Measurements from ENCODE around the gene MAOA.

The MAOA gene

GRCh38 chrX:43702660-43703059 is 46.6 kb downstream of the MAOA start:
- Histone ChIP-seq H3K79me1 (ENCODE audit: low read depth, low read length) (no peaks in the 10 kb centered on the region), H4K8ac (ENCODE audit: low read depth, low read length) (no peak overlapping the region), H2BK15ac (ENCODE audit: low read length) (no peak overlapping the region), H2AFZ (ENCODE audit: low read length) (no peak overlapping the region), H3K4me3 (ENCODE audit: low read length in 2 of 2) (no peak overlapping the region), H3K4me1 (ENCODE audit: control insufficient read depth in 2 of 2, insufficient read depth in 1 of 2, low read depth in 1 of 2, low read length in 2 of 2) (peaks cover 8 to 19% of the 10 kb centered on the region in 2 donors), H2AK5ac (ENCODE audit: low read depth, low read length) (no peak overlapping the region), H3K4me2 (ENCODE audit: insufficient read depth, low read length, poor library complexity, severe bottlenecking) (no peak overlapping the region), H2BK120ac (ENCODE audit: low read depth, low read length) (no peak overlapping the region), H2BK12ac (ENCODE audit: low read length) (no peak overlapping the region), H3K4ac (ENCODE audit: low read length) (no peak overlapping the region), H3K9me3 (replicated peaks in 1 of 2; ENCODE audit: control insufficient read depth in 2 of 2, insufficient read depth in 1 of 2, low read depth in 1 of 2, low read length in 2 of 2) (no peaks in the 10 kb centered on the region), H3K27me3 (ENCODE audit: control insufficient read depth in 3 of 3, insufficient read depth in 3 of 3, low read depth in 1 of 3, low read length in 3 of 3) (no peaks in the 10 kb centered on the region), H4K91ac (ENCODE audit: low read depth, low read length, poor library complexity) (no peak overlapping the region), H3K18ac (ENCODE audit: low read length) (no peak overlapping the region), H3K36me3 (replicated peaks in 1 of 2; ENCODE audit: control insufficient read depth in 2 of 2, insufficient read depth in 2 of 2, low read length in 2 of 2) (no peaks in the 10 kb centered on the region), H3K9ac (ENCODE audit: low read depth, low read length, poor library complexity) (no peak overlapping the region), H3K14ac (ENCODE audit: low read length) (no peak overlapping the region), H3K23ac (ENCODE audit: low read depth, low read length, poor library complexity) (no peak overlapping the region), H3K27ac (replicated peaks; ENCODE audit: low read length) (no peak overlapping the region), H2BK5ac (ENCODE audit: low read length) (no peak overlapping the region)
- DNase-seq (ENCODE audit: low spot score): no peak
- WGBS, 2 donors (ENCODE audit: extremely low coverage in 2 of 2, insufficient read length in 2 of 2, insufficient replicate concordance in 1 of 2): no CpG with 5 or more reads among the region's 2 CpGs

GRCh38 chrX:43703211-43703791 is 47.2 kb downstream of the MAOA start:
- H3K36me3 ChIP-seq (replicated peaks in 1 of 2; ENCODE audit: control insufficient read depth in 2 of 2, insufficient read depth in 2 of 2, low read length in 2 of 2): no peaks in the 10 kb centered on the region
- H3K4me2 ChIP-seq (ENCODE audit: insufficient read depth, low read length, poor library complexity, severe bottlenecking): no peak overlapping the region
- H3K14ac ChIP-seq (ENCODE audit: low read length): no peak overlapping the region
- H3K79me1 ChIP-seq (ENCODE audit: low read depth, low read length): no peaks in the 10 kb centered on the region
- no CpG with 5 or more reads among the region's 4 CpGs for WGBS, 2 donors (ENCODE audit: extremely low coverage in 2 of 2, insufficient read length in 2 of 2, insufficient replicate concordance in 1 of 2)
- no peak overlapping the region for H3K4me3 ChIP-seq (ENCODE audit: low read length in 2 of 2)
- H3K4me1 ChIP-seq (ENCODE audit: control insufficient read depth in 2 of 2, insufficient read depth in 1 of 2, low read depth in 1 of 2, low read length in 2 of 2): peaks cover 8 to 19% of the 10 kb centered on the region in 2 donors
- no peak overlapping the region for H2AFZ ChIP-seq (ENCODE audit: low read length)
- H2BK12ac ChIP-seq (ENCODE audit: low read length): no peak overlapping the region
- H2BK5ac ChIP-seq (ENCODE audit: low read length): no peak overlapping the region
- no peak overlapping the region for H3K4ac ChIP-seq (ENCODE audit: low read length)
- no peak overlapping the region for H2BK15ac ChIP-seq (ENCODE audit: low read length)
- H2BK120ac ChIP-seq (ENCODE audit: low read depth, low read length): no peak overlapping the region
- H3K9me3 ChIP-seq (replicated peaks in 1 of 2; ENCODE audit: control insufficient read depth in 2 of 2, insufficient read depth in 1 of 2, low read depth in 1 of 2, low read length in 2 of 2): no peaks in the 10 kb centered on the region
- H4K91ac ChIP-seq (ENCODE audit: low read depth, low read length, poor library complexity): no peak overlapping the region
- DNase-seq (ENCODE audit: low spot score): no peak
- H3K23ac ChIP-seq (ENCODE audit: low read depth, low read length, poor library complexity): no peak overlapping the region
- no peak overlapping the region for H3K9ac ChIP-seq (ENCODE audit: low read depth, low read length, poor library complexity)
- no peak overlapping the region for H3K18ac ChIP-seq (ENCODE audit: low read length)
- H2AK5ac ChIP-seq (ENCODE audit: low read depth, low read length): no peak overlapping the region
- no peak overlapping the region for H3K27ac ChIP-seq (replicated peaks; ENCODE audit: low read length)
- H3K27me3 ChIP-seq (ENCODE audit: control insufficient read depth in 3 of 3, insufficient read depth in 3 of 3, low read depth in 1 of 3, low read length in 3 of 3): no peaks in the 10 kb centered on the region
- no peak overlapping the region for H4K8ac ChIP-seq (ENCODE audit: low read depth, low read length)

GRCh38 chrX:43706786-43707370 is 50.8 kb downstream of the MAOA start:
- Histone ChIP-seq H3K4me2 (ENCODE audit: insufficient read depth, low read length, poor library complexity, severe bottlenecking) (no peak overlapping the region), H3K18ac (ENCODE audit: low read length) (no peak overlapping the region), H3K4ac (ENCODE audit: low read length) (no peak overlapping the region), H3K9me3 (replicated peaks in 1 of 2; ENCODE audit: control insufficient read depth in 2 of 2, insufficient read depth in 1 of 2, low read depth in 1 of 2, low read length in 2 of 2) (no peaks in the 10 kb centered on the region), H4K8ac (ENCODE audit: low read depth, low read length) (no peak overlapping the region), H2BK120ac (ENCODE audit: low read depth, low read length) (no peak overlapping the region), H2BK12ac (ENCODE audit: low read length) (no peak overlapping the region), H3K79me1 (ENCODE audit: low read depth, low read length) (no peaks in the 10 kb centered on the region), H3K9ac (ENCODE audit: low read depth, low read length, poor library complexity) (no peak overlapping the region), H2AFZ (ENCODE audit: low read length) (no peak overlapping the region), H3K4me3 (ENCODE audit: low read length in 2 of 2) (no peak overlapping the region), H2BK5ac (ENCODE audit: low read length) (no peak overlapping the region), H3K36me3 (replicated peaks in 1 of 2; ENCODE audit: control insufficient read depth in 2 of 2, insufficient read depth in 2 of 2, low read length in 2 of 2) (no peaks in the 10 kb centered on the region), H3K27ac (replicated peaks; ENCODE audit: low read length) (no peak overlapping the region), H3K23ac (ENCODE audit: low read depth, low read length, poor library complexity) (no peak overlapping the region), H3K14ac (ENCODE audit: low read length) (no peak overlapping the region), H2AK5ac (ENCODE audit: low read depth, low read length) (no peak overlapping the region), H2BK15ac (ENCODE audit: low read length) (no peak overlapping the region), H3K4me1 (ENCODE audit: control insufficient read depth in 2 of 2, insufficient read depth in 1 of 2, low read depth in 1 of 2, low read length in 2 of 2) (peaks cover 3 to 5% of the 10 kb centered on the region in 2 donors), H4K91ac (ENCODE audit: low read depth, low read length, poor library complexity) (no peak overlapping the region), H3K27me3 (ENCODE audit: control insufficient read depth in 3 of 3, insufficient read depth in 3 of 3, low read depth in 1 of 3, low read length in 3 of 3) (no peaks in the 10 kb centered on the region)
- no CpG with 5 or more reads among the region's 2 CpGs for WGBS, 2 donors (ENCODE audit: extremely low coverage in 2 of 2, insufficient read length in 2 of 2, insufficient replicate concordance in 1 of 2)
- DNase-seq (ENCODE audit: low spot score): no peak

- Histone ChIP-seq H2AK5ac (ENCODE audit: low read depth, low read length) (no peak overlapping the region), H3K14ac (ENCODE audit: low read length) (no peak overlapping the region), H2BK5ac (ENCODE audit: low read length) (no peak overlapping the region), H3K4me3 (ENCODE audit: low read length in 2 of 2) (no peak overlapping the region), H2BK12ac (ENCODE audit: low read length) (no peak overlapping the region), H3K4ac (ENCODE audit: low read length) (no peak overlapping the region), H4K8ac (ENCODE audit: low read depth, low read length) (no peak overlapping the region), H3K79me1 (ENCODE audit: low read depth, low read length) (no peaks in the 10 kb centered on the region), H2BK15ac (ENCODE audit: low read length) (no peak overlapping the region), H3K27ac (replicated peaks; ENCODE audit: low read length) (no peak overlapping the region), H3K4me2 (ENCODE audit: insufficient read depth, low read length, poor library complexity, severe bottlenecking) (no peak overlapping the region), H3K36me3 (replicated peaks in 1 of 2; ENCODE audit: control insufficient read depth in 2 of 2, insufficient read depth in 2 of 2, low read length in 2 of 2) (no peaks in the 10 kb centered on the region), H3K4me1 (ENCODE audit: control insufficient read depth in 2 of 2, insufficient read depth in 1 of 2, low read depth in 1 of 2, low read length in 2 of 2) (peaks cover 0 to 3% of the 10 kb centered on the region in 2 donors), H2BK120ac (ENCODE audit: low read depth, low read length) (no peak overlapping the region), H3K27me3 (ENCODE audit: control insufficient read depth in 3 of 3, insufficient read depth in 3 of 3, low read depth in 1 of 3, low read length in 3 of 3) (no peaks in the 10 kb centered on the region), H3K9ac (ENCODE audit: low read depth, low read length, poor library complexity) (no peak overlapping the region), H3K23ac (ENCODE audit: low read depth, low read length, poor library complexity) (no peak overlapping the region), H3K9me3 (replicated peaks in 1 of 2; ENCODE audit: control insufficient read depth in 2 of 2, insufficient read depth in 1 of 2, low read depth in 1 of 2, low read length in 2 of 2) (no peaks in the 10 kb centered on the region), H4K91ac (ENCODE audit: low read depth, low read length, poor library complexity) (no peak overlapping the region), H2AFZ (ENCODE audit: low read length) (no peak overlapping the region), H3K18ac (ENCODE audit: low read length) (no peak overlapping the region)
- no peak for DNase-seq (ENCODE audit: low spot score)
- no CpG with 5 or more reads among the region's 3 CpGs for WGBS, 2 donors (ENCODE audit: extremely low coverage in 2 of 2, insufficient read length in 2 of 2, insufficient replicate concordance in 1 of 2)
These were observed 51.9 kb downstream of the MAOA start for GRCh38 chrX:43707812-43708548.

All from neuronal stem cell (in vitro differentiated cells).